Measurements from ENCODE around the gene FBLN1. TPM values are rescaled to one million over a fixed set of nuclear protein-coding genes. Genes with fewer than 3 reads are reported as not detected.

The FBLN1 gene
- total RNA-seq, 2 experiments from 2014 or later: 0.42 TPM; not detected in 1

DNA sequence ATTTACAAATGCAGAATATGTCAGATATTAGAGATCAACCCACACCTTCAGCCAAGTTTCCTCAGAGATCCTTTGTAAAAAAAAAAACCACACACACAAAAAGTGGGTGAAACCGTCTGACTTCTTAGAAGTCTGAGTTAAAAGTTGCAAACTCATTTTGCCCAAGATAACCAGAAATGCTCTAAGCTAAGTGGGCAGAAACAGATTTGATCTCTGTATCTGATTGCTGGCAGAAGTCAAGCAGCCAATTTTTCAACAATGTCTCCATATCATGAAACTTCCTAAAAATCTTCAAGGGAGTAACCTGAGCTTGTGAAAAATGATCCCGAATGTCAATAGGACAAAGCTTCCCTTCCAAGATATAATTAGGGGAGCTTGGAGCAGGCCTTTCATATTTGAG, 140.3 kb downstream of the FBLN1 start:
- DNase-seq: peak; percentile 8
- Mint-ChIP-seq H3K27me3 (peaks cover 49% of the 10 kb centered on the region), H3K4me3 (no peak overlapping the region), H3K9me3 (ENCODE audit: low read depth) (no peaks in the 10 kb centered on the region), H3K4me1 (peaks cover 65% of the 10 kb centered on the region), H3K36me3 (no peaks in the 10 kb centered on the region), H3K27ac (no peak overlapping the region)
- no peak for ATAC-seq
- CTCF ChIA-PET: interaction anchor here (1.0 to 1.4 kb wide), 2 partner anchors 60 to 221 kb away, joined by 3 to 5 read pairs; no protein-coding TSS in a partner anchor

DNA sequence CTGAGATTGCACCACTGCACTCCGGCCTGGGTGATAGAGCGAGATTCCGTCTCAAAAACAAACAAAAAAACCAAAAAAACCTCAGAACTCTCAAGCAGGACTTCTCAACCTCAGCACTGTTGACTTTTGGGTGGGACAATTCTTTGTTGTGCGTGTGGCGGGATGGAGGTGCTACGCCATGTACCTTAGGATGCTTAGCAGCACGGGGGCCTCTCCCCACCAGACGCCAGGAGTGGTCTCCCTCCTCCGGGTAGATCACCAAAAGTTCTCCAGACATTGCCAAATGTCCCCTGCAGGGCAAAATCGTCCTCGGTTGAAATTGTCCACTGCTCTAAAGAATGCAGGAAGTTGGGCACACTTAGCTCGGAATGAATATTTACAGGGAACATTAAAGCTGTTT, 142.0 kb downstream of the FBLN1 start:
- CTCF ChIA-PET: interaction anchor here (0.6 to 2.3 kb wide), 12 partner anchors 9 to 218 kb away, joined by 3 to 18 read pairs (median 4); no protein-coding TSS in a partner anchor
- no peak overlapping the region for H3K4me3 Mint-ChIP-seq
- H3K27me3 Mint-ChIP-seq: peaks cover 42% of the 10 kb centered on the region
- DNase-seq (peak; percentile 14), ATAC-seq (no peak)
- no peaks in the 10 kb centered on the region for H3K36me3 Mint-ChIP-seq
- H3K9me3 Mint-ChIP-seq (ENCODE audit: low read depth): no peaks in the 10 kb centered on the region
- no peak overlapping the region for H3K27ac Mint-ChIP-seq
- peaks cover 56% of the 10 kb centered on the region for H3K4me1 Mint-ChIP-seq

DNA sequence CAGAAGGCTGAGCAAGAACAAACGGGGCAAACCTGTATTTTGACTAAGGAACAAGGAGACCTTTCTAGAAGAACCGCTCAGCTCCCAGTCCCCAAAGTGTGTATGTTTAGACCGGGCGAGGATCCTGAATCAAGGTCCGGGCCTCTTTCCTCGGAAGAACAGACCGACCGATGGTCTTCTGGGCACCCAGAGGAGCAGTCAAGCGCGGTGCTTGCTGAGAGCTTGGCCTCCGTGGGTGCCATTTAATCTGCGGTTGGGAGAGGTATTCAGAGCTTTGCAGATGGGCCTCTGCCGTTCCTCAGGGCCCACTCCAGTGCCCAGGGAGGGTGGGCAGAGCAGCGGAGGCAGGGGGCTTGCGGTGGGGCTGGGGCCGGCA, 142.5 kb downstream of the FBLN1 start:
- CTCF ChIA-PET: interaction anchor here (0.6 to 2.3 kb wide), 13 partner anchors 9 to 218 kb away, joined by 3 to 18 read pairs (median 3); no protein-coding TSS in a partner anchor
- H3K27ac Mint-ChIP-seq: no peak overlapping the region
- ATAC-seq (no peak), DNase-seq (peak; percentile 19)
- no peaks in the 10 kb centered on the region for H3K9me3 Mint-ChIP-seq (ENCODE audit: low read depth)
- H3K36me3 Mint-ChIP-seq: no peaks in the 10 kb centered on the region
- H3K27me3 Mint-ChIP-seq: peaks cover 43% of the 10 kb centered on the region
- H3K4me1 Mint-ChIP-seq: peaks cover 51% of the 10 kb centered on the region
- no peak overlapping the region for H3K4me3 Mint-ChIP-seq

DNA sequence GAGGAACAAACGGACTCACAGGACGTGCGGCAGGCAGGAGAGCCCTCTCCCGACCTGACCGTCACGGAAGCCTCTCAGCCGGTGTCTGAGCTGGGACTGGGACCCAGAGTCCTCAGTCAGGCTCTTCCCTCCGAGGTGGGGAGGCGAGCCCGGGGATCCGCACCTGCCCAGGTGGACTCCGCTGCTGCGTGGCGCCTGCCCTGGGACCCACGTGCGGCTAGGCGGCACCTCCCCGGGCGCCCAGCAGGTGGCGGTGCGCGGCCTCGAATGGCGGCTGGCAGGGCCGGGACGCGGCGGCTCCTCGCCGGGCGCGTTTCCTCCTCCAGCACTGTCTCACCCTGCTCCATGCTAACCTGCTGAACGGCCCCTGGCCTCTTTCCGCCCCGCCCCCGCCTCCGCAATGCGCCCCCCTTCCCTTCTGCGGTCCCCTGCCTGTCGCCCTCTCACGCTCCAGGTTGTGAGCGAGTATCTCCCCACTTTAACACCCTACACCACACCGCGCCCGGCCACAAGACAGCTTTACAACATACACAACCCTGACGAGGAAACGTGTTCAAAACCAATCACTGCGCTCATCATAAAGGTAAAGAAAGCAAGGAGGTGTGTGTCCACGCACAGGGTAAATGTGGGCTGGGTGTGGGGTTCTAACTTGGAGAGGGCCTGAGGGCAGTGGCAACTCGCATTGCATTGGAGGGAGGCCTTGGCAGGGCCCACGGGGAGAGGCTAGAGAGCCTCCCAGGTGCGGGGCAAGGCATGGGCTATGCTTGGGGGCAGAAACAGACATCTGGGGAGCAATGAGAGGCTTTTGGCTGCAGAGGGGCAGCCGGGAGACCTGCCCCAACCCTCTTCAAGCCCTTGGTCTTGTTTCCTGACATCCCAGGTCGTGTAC, 143.1 kb downstream of the FBLN1 start:
- DNase-seq: peak; percentile 81
- Mint-ChIP-seq H3K4me1 (peaks cover 45% of the 10 kb centered on the region), H3K4me3 (peak overlapping the region; percentile 18), H3K9me3 (ENCODE audit: low read depth) (no peaks in the 10 kb centered on the region), H3K27ac (peak overlapping the region; percentile 4), H3K36me3 (no peaks in the 10 kb centered on the region), H3K27me3 (peaks cover 41% of the 10 kb centered on the region)
- peak; percentile 94 for ATAC-seq
- CTCF ChIA-PET: interaction anchor here (0.6 to 2.3 kb wide), 11 partner anchors 10 to 217 kb away, joined by 3 to 18 read pairs (median 4); no protein-coding TSS in a partner anchor

DNA sequence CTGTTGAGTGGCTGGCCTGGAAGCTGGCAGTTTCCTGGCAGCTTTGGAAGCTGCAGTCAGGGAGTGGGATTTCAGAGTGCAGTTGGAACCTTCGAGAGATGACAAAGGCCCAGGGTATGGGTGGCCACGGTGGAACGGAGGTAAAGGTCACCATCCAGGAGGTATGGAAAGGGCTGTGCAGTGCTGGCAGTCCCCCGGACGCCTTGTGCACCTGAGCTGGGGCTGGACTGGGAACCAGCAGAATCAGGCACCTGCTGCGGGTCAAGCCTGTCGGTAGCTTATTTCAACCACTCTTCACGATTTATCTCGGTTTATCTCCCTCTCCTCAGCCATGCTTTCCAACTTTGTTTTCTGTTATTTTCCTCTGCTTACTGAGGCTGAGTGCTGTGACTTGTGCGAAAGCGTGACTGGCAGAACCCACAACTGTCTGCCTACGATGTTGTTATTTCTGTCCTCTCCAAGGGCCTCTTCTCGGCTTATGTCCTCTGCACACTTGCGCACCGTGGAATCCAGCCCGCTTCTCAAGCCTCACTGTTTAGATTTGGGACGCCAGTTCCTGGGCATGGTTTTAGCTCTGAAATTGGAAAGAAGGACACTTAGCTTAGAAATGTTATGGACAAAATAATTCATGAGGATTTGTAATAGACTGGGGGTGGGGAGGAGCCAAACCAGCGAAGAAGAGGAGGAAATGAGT, 145.0 kb downstream of the FBLN1 start:
- no peaks in the 10 kb centered on the region for H3K9me3 Mint-ChIP-seq (ENCODE audit: low read depth)
- H3K27ac Mint-ChIP-seq: no peak overlapping the region
- DNase-seq (peak; percentile 31), ATAC-seq (no peak)
- no peaks in the 10 kb centered on the region for H3K36me3 Mint-ChIP-seq
- CTCF ChIA-PET: interaction anchor here (0.5 to 1.1 kb wide), 3 partner anchors 8 to 216 kb away, joined by 3 read pairs; no protein-coding TSS in a partner anchor
- H3K27me3 Mint-ChIP-seq: peaks cover 35% of the 10 kb centered on the region
- H3K4me3 Mint-ChIP-seq: no peak overlapping the region
- peaks cover 35% of the 10 kb centered on the region for H3K4me1 Mint-ChIP-seq

DNA sequence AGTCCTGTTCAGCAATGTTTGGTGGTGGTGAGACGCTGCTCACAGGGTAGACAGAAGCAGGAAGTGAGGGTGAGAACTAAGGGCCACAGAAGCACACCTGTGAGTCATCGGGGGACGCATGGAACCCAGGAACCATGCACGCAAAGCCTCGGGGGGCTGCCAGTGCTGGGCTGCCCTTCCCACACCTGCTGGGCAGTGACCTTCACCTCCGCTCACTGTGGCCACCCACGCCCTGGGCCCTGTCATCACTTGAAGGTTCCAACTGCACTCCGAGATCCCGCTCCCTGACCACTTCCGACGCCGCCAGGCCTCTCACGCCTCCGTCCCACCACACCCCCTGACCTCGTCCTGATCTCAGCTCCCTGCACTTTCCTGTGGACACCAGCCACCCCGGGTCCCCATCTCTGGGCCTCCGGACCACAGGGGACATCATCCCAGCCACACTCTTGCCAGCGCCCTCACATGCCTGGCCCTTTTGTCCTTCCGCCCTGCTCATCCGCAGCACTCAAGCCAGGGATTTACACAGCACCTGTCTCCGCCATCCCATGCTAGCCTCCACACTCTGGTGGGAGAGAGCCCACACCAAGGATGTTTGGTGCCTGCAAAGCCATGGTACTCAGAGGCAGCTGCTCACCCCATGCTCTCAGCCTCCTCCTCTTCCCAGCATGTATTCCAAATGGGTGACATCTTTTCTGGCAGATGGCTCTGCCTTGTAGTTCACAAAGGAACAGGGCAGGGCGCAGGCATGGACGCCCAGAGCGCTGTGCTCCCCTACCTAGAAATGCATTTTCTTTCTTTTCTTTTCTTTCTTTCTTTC, 145.8 kb downstream of the FBLN1 start:
- Mint-ChIP-seq H3K36me3 (no peaks in the 10 kb centered on the region), H3K4me3 (no peak overlapping the region), H3K27me3 (peaks cover 37% of the 10 kb centered on the region), H3K9me3 (ENCODE audit: low read depth) (no peaks in the 10 kb centered on the region), H3K4me1 (peaks cover 28% of the 10 kb centered on the region), H3K27ac (no peak overlapping the region)
- ATAC-seq: no peak
- peak; percentile 45 for DNase-seq
- CTCF ChIA-PET: interaction anchor here (0.6 to 0.8 kb wide), 2 partner anchors 184 to 474 kb away, joined by 3 read pairs; no protein-coding TSS in a partner anchor

DNA sequence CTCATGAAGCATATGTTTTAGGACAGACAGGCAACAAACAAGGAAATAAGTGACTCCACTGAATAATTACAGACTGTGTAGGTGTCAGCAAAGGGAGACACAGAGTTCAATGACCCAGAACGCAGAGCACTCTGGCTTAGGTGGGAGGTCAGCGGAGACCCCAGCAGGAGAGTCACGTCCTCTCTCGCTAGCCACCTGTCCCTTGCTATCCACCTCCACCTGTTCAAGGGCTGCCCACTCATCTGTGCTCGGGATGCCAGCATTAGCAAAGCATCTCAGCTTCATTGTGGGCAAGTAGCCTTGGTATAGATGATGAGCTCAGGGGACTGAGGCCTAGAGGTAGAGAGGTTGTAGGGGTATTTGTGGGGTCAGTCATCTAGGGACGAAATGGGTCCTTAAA, 147.1 kb downstream of the FBLN1 start:
- CTCF ChIA-PET: interaction anchor here (0.8 to 1.4 kb wide), 2 partner anchors 72 to 472 kb away, joined by 3 to 4 read pairs; no protein-coding TSS in a partner anchor
- ATAC-seq: no peak
- peaks cover 36% of the 10 kb centered on the region for H3K27me3 Mint-ChIP-seq

DNA sequence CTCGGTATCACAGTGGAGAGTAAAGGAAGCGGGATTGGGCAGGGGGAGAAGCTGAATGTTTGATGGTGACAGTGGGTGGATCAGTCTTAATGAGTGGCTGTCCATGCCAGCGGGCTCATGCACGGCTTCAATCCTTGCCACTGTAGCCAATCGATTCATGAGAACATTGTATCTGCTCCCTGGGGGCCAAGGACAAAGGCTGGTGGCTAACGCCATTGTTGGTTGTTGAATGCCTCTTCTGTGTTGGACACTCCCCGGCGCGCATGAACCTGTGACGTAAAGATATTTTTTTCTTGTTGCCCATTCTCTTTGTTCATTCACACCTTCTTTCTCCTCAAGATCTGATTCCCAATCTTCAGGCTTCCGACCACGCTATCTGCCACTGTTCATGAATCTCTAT, 148.0 kb downstream of the FBLN1 start:
- Mint-ChIP-seq H3K27me3 (peaks cover 36% of the 10 kb centered on the region), H3K36me3 (no peaks in the 10 kb centered on the region), H3K4me3 (no peak overlapping the region), H3K4me1 (peaks cover 17% of the 10 kb centered on the region), H3K27ac (no peak overlapping the region), H3K9me3 (ENCODE audit: low read depth) (no peaks in the 10 kb centered on the region)
- CTCF ChIA-PET: interaction anchor here (1.4 kb wide), 1 partner anchor 73 kb away, joined by 4 read pairs; no protein-coding TSS in a partner anchor
- no peak for DNase-seq
- ATAC-seq: no peak

More for the DNA sequence above, 147.1 kb downstream of the FBLN1 start:
- Mint-ChIP-seq H3K4me1 (peaks cover 24% of the 10 kb centered on the region), H3K27ac (no peak overlapping the region), H3K9me3 (ENCODE audit: low read depth) (no peaks in the 10 kb centered on the region), H3K4me3 (no peak overlapping the region), H3K36me3 (no peaks in the 10 kb centered on the region)
- no peak for DNase-seq

Other genes starting within 250 kb of the FBLN1 start
- gene UPK3A, start 217.9 kb upstream of the FBLN1 start, total RNA-seq: not detected
- gene FAM118A, start 192.9 kb upstream of the FBLN1 start, total RNA-seq: 10 to 100 TPM; 58.8 to 75.0 TPM
- 1 to 10 TPM in 1 of 2 experiments, under 1 TPM in 1; 0.68 to 2.4 TPM for gene SMC1B, start 89.3 kb upstream of the FBLN1 start, total RNA-seq
- gene RIBC2, start 89.2 kb upstream of the FBLN1 start, total RNA-seq: 10 to 100 TPM; 12.8 to 16.2 TPM
- gene ATXN10, start 169.0 kb downstream of the FBLN1 start, total RNA-seq: 100 to 1,000 TPM in 1 of 2 experiments, 10 to 100 TPM in 1; 93.6 to 112 TPM